HG03342 (cell line): ENCODE measurements around the gene ALB.
"Not testable (repeated sequence)": the region's sequence is repeated elsewhere in the genome, so short reads cannot be mapped to it uniquely, and the experiment has no call there.

ENCODE experiments used
- ATAC-seq: cut with Tn5 transposase; IDR thresholded peaks from one replicate; pipeline ENCODE4 v1.9.1; 2021; ENCODE audit warnings: mild to moderate bottlenecking, moderate library complexity; ENCODE audit not compliant: unreplicated experiment

ALB gene

DNA sequence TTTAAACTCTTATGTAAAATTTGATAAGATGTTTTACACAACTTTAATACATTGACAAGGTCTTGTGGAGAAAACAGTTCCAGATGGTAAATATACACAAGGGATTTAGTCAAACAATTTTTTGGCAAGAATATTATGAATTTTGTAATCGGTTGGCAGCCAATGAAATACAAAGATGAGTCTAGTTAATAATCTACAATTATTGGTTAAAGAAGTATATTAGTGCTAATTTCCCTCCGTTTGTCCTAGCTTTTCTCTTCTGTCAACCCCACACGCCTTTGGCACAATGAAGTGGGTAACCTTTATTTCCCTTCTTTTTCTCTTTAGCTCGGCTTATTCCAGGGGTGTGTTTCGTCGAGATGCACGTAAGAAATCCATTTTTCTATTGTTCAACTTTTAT lies at the start of gene ALB:
Gene ALB, plus strand, starts transcription at position 246 of the 400 bp plus-strand sequence. Its CDS starts 41 bp downstream, at position 287.
- no peak for ATAC-seq

DNA sequence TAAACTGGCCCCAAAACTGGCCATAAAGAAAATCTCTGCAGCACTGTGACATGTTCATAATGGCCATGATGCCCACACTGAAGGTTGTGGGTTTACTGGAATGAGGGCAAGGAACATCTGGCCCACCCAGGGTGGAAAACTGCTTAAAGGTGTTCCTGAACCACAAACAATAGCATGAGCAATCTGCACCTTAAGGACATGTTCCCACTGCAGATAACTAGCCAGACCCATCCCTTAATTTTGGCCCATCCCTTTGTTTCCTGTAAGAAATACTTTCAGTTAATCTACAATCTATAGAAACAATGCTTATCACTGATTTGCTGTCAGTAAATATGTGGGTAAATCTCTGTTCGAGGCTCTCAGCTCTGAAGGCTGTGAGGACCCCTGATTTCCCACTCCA lies 46.9 kb upstream of the ALB start:
- not testable (repeated sequence) for ATAC-seq

DNA sequence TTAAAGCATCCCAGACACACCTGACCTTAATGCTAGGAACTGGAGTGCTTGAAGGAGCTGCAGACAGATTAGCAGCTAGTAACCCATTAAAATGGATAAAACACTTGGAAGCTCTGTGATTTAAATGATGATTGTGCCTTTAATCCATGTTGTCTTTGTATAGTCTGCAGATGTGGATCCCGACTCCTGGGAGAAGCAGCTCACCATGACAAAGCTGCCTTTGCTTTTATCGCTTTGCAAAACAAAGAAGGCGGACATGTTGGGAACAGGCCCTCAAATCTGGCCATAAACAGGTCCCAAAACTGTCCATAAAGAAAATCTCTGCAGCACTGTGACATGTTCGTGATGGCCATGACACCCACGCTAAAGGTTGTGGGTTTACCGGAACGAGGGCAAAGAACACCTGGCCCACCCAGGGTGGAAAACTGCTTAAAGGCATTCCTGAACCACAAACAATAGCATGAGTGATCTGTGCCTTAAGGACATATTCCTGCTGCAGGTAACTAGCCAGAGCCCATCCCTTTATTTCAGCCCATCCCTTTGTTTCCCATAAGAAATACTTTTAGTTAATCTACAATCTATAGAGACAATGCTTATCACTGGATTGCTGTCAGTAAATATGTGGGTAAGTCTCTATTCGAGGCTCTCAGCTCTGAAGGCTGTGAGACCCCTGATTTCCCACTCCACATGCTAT lies 34.4 kb upstream of the ALB start:
- not testable (repeated sequence) for ATAC-seq

DNA sequence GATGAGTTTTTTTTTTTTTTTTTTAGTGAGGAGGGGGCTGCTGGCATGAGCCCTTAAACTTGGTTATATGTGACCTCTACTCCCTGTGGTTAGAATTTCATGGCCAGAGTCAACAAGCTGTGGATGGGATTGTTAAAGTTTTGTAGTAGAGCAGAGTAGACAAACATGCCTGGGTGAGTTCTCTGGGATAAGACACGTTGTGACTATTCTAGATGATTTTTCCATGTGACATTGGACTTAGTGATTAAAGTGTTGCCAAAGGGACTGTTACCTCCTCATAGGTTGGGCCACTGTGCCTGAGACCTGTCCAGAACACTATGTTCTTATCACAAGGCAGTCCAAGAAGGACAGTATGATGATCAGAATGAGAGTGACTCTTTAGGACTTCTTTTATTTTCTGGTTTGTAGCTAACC lies 28.8 kb upstream of the ALB start:
- no peak for ATAC-seq

DNA sequence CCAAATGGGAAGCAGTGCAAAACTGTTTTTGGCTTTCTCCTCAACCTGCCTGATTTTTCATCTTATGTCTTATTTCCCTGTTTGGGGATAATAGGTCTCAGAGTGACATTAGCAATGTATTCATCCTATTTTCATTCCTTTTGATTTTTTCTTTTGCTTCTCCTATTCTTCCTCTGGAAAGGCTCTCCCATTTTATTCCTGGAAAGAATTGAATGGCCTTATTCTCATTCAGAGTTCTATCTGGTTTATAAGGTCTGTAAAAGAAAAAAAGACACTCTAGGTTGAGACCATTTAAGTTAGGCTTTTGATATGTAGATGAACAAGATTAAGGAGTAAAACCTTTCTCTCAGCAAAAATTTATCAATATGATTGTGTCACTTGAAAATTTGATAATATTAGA lies 27.8 kb upstream of the ALB start:
- ATAC-seq = no peak

DNA sequence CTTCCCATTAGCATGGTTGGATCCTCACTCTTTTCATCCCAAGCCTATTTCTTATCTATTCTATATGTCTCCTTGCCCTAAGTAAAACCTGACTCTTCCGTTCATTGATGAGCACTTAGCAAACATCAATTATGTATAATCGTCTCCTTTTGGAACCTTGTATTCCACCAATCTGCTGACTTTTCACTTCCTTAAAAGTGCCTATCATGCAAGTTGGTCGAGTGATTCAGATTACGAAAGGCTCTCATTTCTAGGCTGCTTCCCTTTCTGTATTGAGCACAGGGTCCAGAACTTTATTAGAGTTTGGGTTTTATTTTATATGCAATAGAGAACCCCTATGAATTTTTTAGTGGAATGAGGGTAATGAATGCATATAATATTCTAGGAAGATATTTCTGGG lies 27.1 kb upstream of the ALB start:
- no peak for ATAC-seq

DNA sequence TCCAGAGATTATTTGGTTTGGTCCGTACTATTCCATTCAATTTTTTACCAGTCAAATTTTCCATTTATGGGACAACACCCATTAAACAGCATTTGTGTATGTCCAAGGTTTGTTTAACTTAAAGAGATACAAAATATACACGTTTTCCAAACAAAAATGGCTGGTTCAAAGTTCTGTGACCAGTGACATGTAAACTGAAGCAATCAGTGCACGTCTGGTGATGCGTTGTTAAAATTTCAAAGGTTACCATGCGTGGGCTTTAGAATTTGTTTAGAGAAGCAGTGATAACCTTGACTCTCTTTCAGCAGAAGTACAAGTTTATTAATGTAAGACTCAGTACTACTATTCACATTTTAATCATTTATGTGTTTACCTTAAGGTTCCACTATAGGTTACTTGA lies 25.2 kb upstream of the ALB start:
- no peak for ATAC-seq

DNA sequence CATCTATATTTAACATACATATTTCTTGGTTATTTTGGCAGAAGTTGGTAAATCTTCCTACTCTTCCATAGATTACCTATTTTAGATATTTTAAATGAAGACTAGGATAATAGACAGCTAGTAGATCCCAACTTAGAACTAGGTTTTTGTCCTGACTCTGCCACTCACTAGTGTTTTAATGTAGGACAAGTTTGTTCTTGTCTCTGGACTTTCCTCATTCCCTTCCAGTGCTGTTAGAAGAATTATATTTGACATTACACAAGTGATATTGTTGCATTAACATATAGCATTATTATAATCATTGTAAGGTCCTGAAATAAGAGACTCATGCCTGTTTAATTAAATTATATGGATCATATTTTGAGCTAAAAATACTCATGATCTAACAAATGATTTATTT lies 24.1 kb upstream of the ALB start:
- no peak for ATAC-seq

DNA sequence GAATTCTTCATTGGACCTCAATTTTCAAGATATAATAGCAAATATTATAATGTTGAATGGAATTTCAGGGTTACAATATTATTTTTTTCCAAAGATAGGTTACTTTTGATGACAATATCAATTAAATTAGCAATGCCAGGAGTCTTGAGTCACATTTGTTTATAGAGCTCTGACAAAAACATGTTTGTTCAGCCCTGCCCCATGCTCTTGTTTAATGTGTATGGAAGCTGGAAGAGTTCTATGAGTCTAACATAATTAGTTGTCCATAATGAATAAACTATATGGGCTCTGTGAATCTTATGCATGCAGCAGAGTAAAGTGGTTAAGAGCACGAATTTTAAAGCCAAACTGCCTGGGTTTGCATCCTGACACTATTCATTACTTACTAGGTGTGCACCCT lies 22.9 kb upstream of the ALB start:
- ATAC-seq = no peak

DNA sequence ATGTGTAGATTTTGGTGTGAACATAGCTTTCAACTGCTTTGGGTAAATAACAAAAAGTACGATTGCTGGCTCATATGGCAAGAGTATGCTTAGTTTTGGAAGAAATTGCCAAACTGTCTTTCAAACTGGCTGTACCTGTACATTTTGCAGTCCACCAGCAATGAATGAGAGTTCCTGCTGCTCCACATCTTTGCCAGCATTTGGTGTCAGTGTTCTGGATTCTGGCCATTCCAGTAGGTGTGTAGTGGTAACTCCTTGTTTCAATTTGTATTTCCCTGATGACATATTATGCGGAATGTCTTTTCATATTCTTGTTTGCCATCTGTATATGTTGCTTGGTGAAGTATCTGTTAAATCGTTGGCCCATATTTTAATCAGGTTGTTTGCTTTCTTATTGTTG lies 20.6 kb upstream of the ALB start:
- no peak for ATAC-seq

DNA sequence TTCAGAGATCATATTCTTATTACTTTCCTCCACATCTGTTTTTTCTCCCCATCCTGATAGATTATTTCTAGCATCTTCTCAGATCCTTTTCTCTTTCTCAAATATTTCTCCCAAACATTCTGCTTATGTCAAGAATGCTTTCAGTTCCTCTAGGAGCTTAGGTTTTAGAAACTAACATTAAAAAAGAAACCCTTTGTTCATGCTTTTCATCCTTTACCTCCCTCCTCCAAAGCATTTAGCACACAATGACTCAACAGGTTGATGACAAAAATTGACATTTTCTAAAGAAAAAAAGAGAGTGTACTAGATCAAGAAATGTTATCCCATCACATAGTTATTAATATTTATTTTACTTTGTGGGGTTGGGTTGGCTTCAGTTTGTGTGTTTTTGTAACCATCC lies 16.5 kb upstream of the ALB start:
- ATAC-seq = peak; percentile 68

DNA sequence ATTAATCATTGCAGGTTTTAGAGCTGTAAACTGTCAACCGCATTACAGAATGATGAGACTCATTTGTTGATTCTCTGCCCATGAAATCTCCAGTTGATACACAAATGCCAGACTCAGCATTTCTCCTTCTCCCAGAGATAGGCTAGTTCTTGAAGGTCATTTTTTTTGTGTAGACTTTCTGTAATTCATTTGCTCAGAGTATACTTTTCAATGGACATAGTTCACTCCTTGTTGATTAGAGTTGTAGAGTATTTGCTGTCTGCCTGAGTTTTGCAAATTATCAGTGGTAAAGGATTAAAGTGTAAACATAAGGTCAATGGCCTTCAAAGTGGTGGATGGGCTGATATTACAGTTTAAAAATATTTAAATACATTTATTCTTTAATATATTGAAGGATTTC lies 15.2 kb upstream of the ALB start:
- no peak for ATAC-seq

DNA sequence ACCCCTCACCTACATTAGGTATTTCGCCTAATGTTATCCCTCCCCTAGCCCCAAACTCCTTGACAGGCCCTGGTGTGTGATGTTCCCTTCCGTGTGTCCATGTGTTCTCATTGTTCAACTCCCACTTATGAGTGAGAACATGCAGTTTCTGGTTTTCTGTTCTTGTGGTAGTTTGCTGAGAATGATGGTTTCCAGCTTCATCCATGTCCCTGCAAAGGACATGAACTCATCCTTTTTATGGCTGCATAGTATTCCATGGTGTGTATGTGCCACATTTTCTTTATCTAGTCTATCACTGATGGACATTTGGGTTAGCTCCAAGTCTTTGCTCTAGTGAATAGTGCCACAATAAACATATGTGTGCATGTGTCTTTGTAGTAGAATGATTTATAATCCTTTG lies 14.4 kb upstream of the ALB start:
- not testable (repeated sequence) for ATAC-seq

DNA sequence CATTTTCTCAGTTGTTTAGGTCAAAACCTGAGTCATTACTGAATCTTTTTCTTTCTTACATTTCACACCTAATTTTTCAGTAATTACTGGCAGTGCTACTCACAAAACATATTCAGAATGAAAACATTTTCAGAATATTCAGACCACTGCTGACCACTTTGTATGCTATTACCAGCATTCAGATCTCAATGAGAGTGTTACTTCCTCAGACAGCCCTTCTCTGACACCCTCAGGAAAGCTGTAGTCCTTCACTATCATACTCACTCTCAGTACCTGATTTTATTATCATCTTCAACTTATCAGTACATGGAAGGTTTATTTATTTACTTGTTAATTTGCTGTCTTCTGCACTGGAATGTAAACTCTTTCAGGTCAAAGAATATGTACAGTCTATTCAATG lies 12.3 kb upstream of the ALB start:
- no peak for ATAC-seq

DNA sequence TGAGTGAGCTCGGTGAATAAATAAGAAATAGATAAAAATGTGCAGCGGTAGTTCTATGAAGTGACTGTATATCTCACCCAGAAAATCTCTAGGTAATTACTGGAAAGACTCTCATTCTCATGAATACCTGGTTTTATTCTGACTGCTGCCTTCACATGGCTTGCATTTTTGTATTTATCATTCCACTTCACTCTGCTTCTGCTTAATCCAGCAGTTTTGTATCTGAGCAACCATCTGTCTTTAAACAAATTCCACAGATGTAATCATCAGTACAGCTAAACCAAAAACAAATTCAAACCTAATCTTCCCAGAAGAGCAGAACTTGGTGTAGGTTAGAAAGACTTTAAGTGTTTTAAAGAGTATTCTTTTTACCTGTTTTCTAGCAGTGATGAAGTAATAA lies 11.2 kb upstream of the ALB start:
- ATAC-seq = no peak

DNA sequence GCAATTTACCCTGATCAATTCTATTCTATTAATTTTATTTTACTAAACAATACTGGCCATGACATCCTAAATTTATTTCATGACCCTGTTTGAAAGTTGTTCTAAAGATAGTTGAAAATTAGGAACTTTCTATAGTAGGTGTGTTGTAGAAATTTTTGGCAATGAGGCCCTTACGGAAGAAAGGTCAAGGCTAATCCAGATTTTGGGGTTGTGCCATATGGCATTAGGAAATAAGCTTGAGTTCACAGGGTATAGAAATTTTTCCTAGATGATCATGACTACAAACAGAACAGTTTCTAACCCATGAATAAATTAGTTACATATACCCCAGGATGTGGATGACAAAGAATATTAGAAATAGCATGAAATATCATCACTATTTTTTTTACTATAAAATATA lies 7.8 kb upstream of the ALB start:
- ATAC-seq = no peak

DNA sequence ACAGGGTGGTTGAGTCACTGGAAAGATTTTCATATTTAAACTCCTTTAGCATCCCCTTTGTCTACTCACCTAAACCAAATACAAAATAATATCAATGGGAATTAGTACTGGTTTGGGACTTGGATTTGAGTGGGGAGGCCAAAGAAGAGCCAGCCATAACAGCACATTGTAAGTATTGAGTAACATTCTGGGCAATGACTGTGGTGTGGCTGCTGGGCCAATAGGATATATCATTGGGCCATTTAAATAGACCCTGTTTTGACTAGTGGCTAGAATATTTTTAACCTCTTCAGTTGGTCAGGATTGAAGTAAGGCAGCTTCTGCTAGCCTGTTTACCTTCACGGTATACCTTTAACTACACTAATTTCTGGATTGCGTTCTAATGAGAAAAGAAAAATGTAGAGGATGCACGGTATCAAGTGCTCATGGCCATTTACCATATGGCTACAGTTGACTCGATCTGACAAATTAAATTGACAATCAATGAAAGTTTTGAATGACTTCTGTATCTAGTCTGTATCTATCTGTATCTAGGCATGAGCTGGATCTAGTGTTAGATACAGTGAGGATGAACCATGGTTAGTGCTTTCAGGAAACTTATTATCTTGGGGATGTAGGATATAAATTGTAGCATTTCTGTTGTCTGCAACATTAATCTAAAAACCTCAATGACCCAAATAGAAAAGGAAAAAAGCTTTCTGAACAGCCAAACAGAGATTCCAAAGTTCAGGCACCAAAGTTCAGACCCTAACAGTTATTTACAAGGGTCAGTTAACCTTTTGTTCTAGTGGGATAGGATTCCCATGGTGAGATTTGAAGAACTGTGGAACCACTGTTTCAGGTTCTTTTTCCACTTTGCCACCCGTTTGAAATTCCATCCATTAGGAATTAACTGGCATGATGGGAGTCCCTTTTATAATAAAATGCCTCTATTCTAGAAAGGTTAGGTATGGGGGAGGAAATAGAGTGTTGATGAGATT lies 6.8 kb upstream of the ALB start:
- ATAC-seq = no peak

DNA sequence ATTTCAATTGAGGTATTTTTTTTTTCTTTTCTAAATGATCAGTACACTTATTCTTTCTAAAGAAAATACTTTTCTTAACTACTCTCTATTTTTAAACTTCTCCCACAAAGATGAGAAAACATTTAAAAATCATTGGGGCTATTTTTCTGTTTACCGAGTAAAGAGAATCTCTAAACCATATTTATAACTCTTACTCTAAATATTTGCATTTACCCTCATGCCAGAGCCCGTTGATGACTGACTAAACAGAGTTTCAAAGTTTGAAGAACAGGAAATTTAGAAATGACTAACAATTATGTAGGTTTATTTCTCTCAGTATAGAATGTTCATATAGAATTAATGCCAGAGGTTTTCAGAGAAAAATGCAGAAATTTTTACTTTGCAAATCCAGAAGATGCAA lies 2.7 kb upstream of the ALB start:
- no peak for ATAC-seq

DNA sequence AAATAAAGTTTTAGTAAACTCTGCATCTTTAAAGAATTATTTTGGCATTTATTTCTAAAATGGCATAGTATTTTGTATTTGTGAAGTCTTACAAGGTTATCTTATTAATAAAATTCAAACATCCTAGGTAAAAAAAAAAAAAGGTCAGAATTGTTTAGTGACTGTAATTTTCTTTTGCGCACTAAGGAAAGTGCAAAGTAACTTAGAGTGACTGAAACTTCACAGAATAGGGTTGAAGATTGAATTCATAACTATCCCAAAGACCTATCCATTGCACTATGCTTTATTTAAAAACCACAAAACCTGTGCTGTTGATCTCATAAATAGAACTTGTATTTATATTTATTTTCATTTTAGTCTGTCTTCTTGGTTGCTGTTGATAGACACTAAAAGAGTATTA lies 370 bp downstream of the ALB start:
- ATAC-seq = no peak

DNA sequence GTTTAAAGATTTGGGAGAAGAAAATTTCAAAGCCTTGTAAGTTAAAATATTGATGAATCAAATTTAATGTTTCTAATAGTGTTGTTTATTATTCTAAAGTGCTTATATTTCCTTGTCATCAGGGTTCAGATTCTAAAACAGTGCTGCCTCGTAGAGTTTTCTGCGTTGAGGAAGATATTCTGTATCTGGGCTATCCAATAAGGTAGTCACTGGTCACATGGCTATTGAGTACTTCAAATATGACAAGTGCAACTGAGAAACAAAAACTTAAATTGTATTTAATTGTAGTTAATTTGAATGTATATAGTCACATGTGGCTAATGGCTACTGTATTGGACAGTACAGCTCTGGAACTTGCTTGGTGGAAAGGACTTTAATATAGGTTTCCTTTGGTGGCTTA lies 1.1 kb downstream of the ALB start:
- ATAC-seq = no peak

DNA sequence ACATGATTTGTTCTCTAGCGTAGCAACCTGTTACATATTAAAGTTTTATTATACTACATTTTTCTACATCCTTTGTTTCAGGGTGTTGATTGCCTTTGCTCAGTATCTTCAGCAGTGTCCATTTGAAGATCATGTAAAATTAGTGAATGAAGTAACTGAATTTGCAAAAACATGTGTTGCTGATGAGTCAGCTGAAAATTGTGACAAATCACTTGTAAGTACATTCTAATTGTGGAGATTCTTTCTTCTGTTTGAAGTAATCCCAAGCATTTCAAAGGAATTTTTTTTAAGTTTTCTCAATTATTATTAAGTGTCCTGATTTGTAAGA lies 2.4 kb downstream of the ALB start:
- no peak for ATAC-seq

DNA sequence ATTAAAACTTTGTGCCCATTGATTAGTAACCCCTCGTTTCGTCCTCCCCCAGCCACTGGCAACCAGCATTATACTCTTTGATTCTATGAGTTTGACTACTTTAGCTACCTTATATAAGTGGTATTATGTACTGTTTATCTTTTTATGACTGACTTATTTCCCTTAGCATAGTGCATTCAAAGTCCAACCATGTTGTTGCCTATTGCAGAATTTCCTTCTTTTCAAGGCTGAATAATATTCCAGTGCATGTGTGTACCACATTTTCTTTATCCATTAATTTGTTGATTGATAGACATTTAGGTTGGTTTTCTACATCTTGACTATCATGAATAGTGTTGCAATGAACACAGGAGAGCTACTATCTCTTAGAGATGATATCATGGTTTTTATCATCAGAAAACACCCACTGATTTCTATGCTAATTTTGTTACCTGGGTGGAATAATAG lies 3.2 kb downstream of the ALB start:
- no peak for ATAC-seq
